K562 (cell line): Measurements from ENCODE around the gene ARHGEF25. TPM values are rescaled to one million over a fixed set of nuclear protein-coding genes. Genes with fewer than 3 reads are reported as not detected.

Experiments used
- CCNT2 ChIP-seq: IDR thresholded peaks from 2 replicates; pipeline ENCODE4 v1.6.1; 2011; ENCODE audit warnings: borderline replicate concordance, low read depth, mild to moderate bottlenecking, moderate library complexity, mixed read lengths, low read length; ENCODE audit not compliant: insufficient read length; ENCODE audit errors: extremely low read depth
- HEY1 ChIP-seq: fragments of 250-450 bp; sonication (Bioruptor Pico); IDR thresholded peaks from 2 replicates; pipeline ENCODE4 v1.5.0; 2020; ENCODE audit warnings: mild to moderate bottlenecking, moderate library complexity, borderline replicate concordance
- KDM4B ChIP-seq, 2 experiments: fragments of 450-650 bp in 1 of 2; sonication (generic) in 1 of 2; IDR thresholded peaks; 2 replicates each; pipeline ENCODE4 v1.6.1; 2016 to 2017; ENCODE audit warnings: borderline replicate concordance in 2 of 2, antibody characterized with exemption in 1 of 2, low read depth in 1 of 2, mild to moderate bottlenecking in 1 of 2
- MXD1 ChIP-seq: fragments of 250-450 bp; sonication (Bioruptor Pico); IDR thresholded peaks from 2 replicates; pipeline ENCODE4 v1.8.0; 2021; ENCODE audit warnings: borderline replicate concordance, mild to moderate bottlenecking, moderate library complexity; ENCODE audit not compliant: poor library complexity, severe bottlenecking
- OTX1 ChIP-seq: fragments of 450-650 bp; formaldehyde crosslinking; IDR thresholded peaks from 2 replicates; pipeline ENCODE4 v1.4.0; 2022; ENCODE audit warnings: mild to moderate bottlenecking
- POLR2AphosphoS2 ChIP-seq: IDR thresholded peaks from 2 replicates; pipeline ENCODE4 v1.6.1; 2012; ENCODE audit warnings: low read length, improper control_type of control experiment
- RBBP5 ChIP-seq: fragments of 200-600 bp; sonication (generic); IDR thresholded peaks from 2 replicates; pipeline ENCODE4 v1.6.1; 2012; ENCODE audit warnings: borderline replicate concordance, mild to moderate bottlenecking, low read length, control low read depth, inconsistent platforms; ENCODE audit not compliant: insufficient read depth, poor library complexity, severe bottlenecking
- RREB1 ChIP-seq: fragments of 250-450 bp; sonication (Bioruptor Pico); IDR thresholded peaks from 2 replicates; pipeline ENCODE4 v1.4.0; 2020
- SMAD1 ChIP-seq: fragments of 150-350 bp; IDR thresholded peaks from 2 replicates; pipeline ENCODE4 v1.6.1; 2014; ENCODE audit warnings: low read length, low read depth; ENCODE audit not compliant: partially characterized antibody
- TEAD4 ChIP-seq, 2 experiments: sonication (generic) in 1 of 2; formaldehyde crosslinking in 1 of 2; IDR thresholded peaks; 2 replicates each; pipeline versions ENCODE4 v1.6.1 to v1.8.0; 2012 to 2022; ENCODE audit warnings: borderline replicate concordance in 1 of 2, inconsistent platforms in 1 of 2, low read length in 1 of 2, mild to moderate bottlenecking in 1 of 2, missing genetic modification reagents in 1 of 2
- THRAP3 ChIP-seq: fragments of 450-650 bp; IDR thresholded peaks from 2 replicates; pipeline ENCODE4 v1.6.1; 2016; ENCODE audit warnings: mild to moderate bottlenecking, inconsistent platforms, borderline replicate concordance
- VEZF1 ChIP-seq: fragments of 200-800 bp; sonication (Bioruptor generic); IDR thresholded peaks from 2 replicates; pipeline ENCODE4 v1.6.1; 2017; ENCODE audit warnings: missing genetic modification characterization, missing compliant biosample characterization
- ZFP36 ChIP-seq: fragments of 150-350 bp; IDR thresholded peaks from 2 replicates; pipeline ENCODE4 v1.6.1; 2018; ENCODE audit warnings: low read length, low read depth; ENCODE audit not compliant: partially characterized antibody
- ZKSCAN1 ChIP-seq: fragments of 150-350 bp; IDR thresholded peaks from 2 replicates; pipeline ENCODE4 v1.6.1; 2016; ENCODE audit warnings: low read depth, low read length
- ZNF436 ChIP-seq: fragments of 250-450, 450-650 bp; sonication (Bioruptor Pico); formaldehyde crosslinking; IDR thresholded peaks from 2 replicates; pipeline ENCODE4 v1.7.0; 2020; ENCODE audit warnings: mild to moderate bottlenecking
- ZNF707 ChIP-seq: fragments of 250-450 bp; sonication (Bioruptor Pico); conservative IDR thresholded peaks from 2 replicates; pipeline ENCODE4 v1.8.0; 2022; ENCODE audit warnings: inconsistent platforms, mild to moderate bottlenecking, moderate library complexity
- ZNF780A ChIP-seq: fragments of 250-450 bp; sonication (Bioruptor Pico); IDR thresholded peaks from 2 replicates; pipeline ENCODE4 v1.5.0; 2021; ENCODE audit warnings: mild to moderate bottlenecking
- polyA plus RNA-seq, 8 experiments: library from polyadenylated mRNA; depleted of rRNA in 4 of 8; stranded (reverse) in 5 of 8; unstranded in 3 of 8; fragments of >200 nt; fragmentation: Nextera tagmentation in 2 of 8; fragmentation: Illumina TruSeq in 1 of 8; extraction: Ambion mirVana in 2 of 8; extraction: Trizol in 1 of 8; gene quantifications; 2 replicates each; pipeline versions ENCODE4 v1.2.1 to v1.2.3, GENCODE V29; 2011 to 2014; ENCODE audit warnings: inconsistent platforms in 1 of 8, missing spikeins in 1 of 8
- total RNA-seq, 7 experiments: library from RNA; depleted of rRNA in 6 of 7; stranded (reverse); fragments of >200 nt in 6 of 7; fragmentation: Illumina TruSeq in 2 of 7; extraction: Trizol in 2 of 7; gene quantifications; 2 replicates each; pipeline versions ENCODE4 v1.2.1 to v1.2.3, GENCODE V29; 2011 to 2021; ENCODE audit warnings: low replicate concordance in 1 of 7

The ARHGEF25 gene
- total and polyA plus RNA-seq, 9 of the 15 experiments (the other 6 are each of a cell fraction or from before 2014, with no cell fraction given), result 0.13 to 17.3 (median 11.6) TPM

- no peak for TF ChIP-seq MXD1 (CRISPR knock-in tag)
- 0 out of 2 replicates have a peak, but pooled peaks have one; percentile 25 for TF ChIP-seq RREB1 (CRISPR knock-in tag)
- no peak for TF ChIP-seq SMAD1
- no peak for TF ChIP-seq ZNF436 (CRISPR knock-in tag)
- TF ChIP-seq RBBP5, result peak; percentile 23
- no peak for TF ChIP-seq ZNF780A
- TF ChIP-seq HEY1 (CRISPR knock-in tag), result no peak
- TF ChIP-seq ZNF707 (CRISPR knock-in tag), result no peak
- TF ChIP-seq KDM4B (IDR thresholded peaks at IDR 0.05; ENCODE audit: borderline replicate concordance in 2 of 2, low read depth in 1 of 2), result no peak
- TF ChIP-seq ZKSCAN1, result 0 out of 2 replicates have a peak, but pooled peaks have one; percentile 34
- peak; percentile 79 for TF ChIP-seq CCNT2
- TF ChIP-seq TEAD4 (IDR thresholded peaks at IDR 0.05; ENCODE audit: low read length), result peak; percentile 74
- TF ChIP-seq TEAD4 (CRISPR knock-in tag; IDR thresholded peaks at IDR 0.05; ENCODE audit: borderline replicate concordance), result no peak
- TF ChIP-seq OTX1 (CRISPR knock-in tag), result no peak
- TF ChIP-seq ZFP36, result no peak
- TF ChIP-seq POLR2AphosphoS2, result no peak
- TF ChIP-seq VEZF1, result peak; percentile 36
- no peak for TF ChIP-seq THRAP3
Observed at GRCh38 chr12:57632958-57633840, 22.0 kb downstream of the ARHGEF25 start, which contains the start of gene B4GALNT1 (continued).
